Stimulated activated CD4-positive, alpha-beta T cell treated with anti-CD3 and anti-CD28 coated beads, Interleukin-4, amount 100 ng/mL, for 24 hours (primary cell): ENCODE data around the gene KHDRBS1.
A peak's percentile ranks its signal among the peaks of the same experiment; 100 is the strongest.
"Not testable (repeated sequence)": the region's sequence is repeated elsewhere in the genome, so short reads cannot be mapped to it uniquely, and the experiment has no call there.

ENCODE experiments used
- DNase-seq: peaks from one replicate; pipeline ENCODE4 v3.0.0-alpha.2; 2020

KHDRBS1 gene

DNA sequence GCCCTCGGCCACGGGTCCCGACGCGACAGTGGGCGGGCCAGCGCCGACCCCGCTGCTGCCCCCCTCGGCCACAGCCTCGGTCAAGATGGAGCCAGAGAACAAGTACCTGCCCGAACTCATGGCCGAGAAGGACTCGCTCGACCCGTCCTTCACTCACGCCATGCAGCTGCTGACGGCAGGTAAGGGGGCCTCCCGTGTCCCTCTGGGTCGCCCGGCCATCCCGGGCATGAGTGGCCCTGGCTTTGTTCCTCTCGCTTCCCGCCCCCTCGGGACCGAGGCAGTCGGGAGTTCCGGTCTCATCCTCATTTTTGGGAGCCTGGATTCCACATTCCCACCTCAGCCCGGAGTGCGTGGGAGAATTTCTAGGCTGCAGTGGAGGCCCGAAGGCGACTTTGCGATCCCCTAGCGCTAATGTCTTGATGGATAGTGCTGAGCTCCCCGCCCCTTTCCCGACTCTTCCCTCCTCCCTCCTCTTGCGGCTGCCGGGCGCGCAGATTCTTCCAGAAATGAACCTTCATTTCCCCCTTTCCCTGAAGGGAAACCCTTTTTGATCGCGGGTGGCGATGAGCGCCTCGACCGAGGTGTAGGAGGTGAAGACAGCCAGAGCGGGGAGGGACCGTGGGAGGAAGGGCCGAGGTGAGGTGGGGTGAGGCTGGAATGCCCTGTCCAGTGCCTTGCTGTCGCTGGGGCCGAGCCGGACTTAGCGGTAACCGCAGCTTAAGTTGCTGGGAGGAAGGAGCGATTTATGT, 705 bp downstream of the KHDRBS1 start:
- DNase-seq: peak; percentile 41

- no peak for DNase-seq
Measured at GRCh38 chr1:32014948-32015273, 1.2 kb downstream of the KHDRBS1 start.

- DNase-seq: no peak
Measured at GRCh38 chr1:32020339-32020738, 6.7 kb downstream of the KHDRBS1 start.

- not testable (repeated sequence) for DNase-seq
Measured at GRCh38 chr1:32021574-32022018, 7.9 kb downstream of the KHDRBS1 start.

GRCh38 chr1:32023351-32023750, 9.7 kb downstream of the KHDRBS1 start:
- no peak for DNase-seq

GRCh38 chr1:32025515-32025914, 11.8 kb downstream of the KHDRBS1 start:
- DNase-seq: no peak

- DNase-seq: no peak
Measured at GRCh38 chr1:32028746-32029145, 15.1 kb downstream of the KHDRBS1 start.

DNA sequence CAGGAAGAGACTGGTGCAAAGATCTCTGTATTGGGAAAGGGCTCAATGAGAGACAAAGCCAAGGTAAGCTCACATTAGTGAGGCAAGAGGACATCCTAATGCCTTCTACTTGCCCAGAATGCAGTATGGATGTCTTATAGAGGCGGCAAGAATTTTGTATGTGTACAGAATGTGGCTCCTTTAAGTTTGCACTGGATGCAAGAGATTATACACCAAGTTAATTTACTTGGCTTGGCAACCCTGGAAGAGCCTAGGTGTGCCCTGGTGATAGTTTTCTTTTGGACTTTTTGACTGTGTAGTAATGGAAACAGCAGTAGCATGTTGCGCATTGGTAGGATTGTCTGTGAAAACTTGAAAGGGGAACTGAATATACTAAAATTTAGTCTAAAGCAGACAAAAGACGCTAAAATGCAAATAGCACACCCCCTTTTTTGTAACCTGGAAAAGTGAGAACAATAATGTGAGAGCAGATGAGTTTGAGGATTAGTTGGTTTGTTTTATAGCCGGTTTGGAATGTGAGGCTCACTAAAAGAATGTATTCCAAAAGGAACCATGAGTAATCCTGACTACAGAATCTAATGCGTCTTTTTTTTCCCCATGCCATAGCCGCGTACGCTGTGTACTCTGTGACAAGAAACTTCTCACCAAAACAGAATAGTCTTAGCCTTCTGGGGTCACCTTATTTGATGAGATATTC, 18.1 kb downstream of the KHDRBS1 start:
- DNase-seq: no peak

DNA sequence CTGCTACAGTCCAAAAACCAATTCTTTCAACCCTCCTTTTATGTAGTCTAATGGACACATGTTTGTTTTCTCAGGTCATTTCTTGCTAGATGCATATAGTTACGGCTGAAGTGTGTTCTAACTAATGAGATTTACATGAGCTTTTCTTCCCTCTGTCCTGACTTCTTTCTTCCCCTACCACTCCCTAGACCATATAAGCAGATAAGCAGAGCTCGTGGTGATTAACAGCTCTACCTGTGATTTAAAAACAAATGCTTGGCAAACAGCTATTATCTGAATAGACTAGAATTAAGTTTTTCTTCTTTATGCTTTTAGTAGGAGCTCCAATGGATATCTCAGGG, 18.6 kb downstream of the KHDRBS1 start:
- DNase-seq: no peak

DNA sequence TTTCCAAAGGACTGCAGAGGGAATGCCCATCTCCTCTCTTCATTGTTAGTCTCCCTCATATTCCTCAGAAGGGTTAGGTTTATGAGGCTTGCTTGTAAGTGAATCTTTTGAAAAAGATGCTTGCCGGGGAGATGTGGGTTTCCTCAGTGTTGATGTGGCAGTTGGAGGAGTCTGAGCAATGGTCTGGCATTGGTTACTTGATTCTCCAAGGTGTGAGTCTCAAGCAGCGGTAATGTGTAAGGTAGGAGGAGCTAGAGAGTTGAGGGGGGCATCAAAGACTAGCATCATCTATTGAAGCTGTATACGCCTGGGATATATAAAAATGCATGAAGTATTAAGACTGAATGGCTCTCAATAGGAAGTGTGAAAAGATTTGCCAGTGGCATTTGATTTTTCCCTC, 21.5 kb downstream of the KHDRBS1 start:
- no peak for DNase-seq

DNA sequence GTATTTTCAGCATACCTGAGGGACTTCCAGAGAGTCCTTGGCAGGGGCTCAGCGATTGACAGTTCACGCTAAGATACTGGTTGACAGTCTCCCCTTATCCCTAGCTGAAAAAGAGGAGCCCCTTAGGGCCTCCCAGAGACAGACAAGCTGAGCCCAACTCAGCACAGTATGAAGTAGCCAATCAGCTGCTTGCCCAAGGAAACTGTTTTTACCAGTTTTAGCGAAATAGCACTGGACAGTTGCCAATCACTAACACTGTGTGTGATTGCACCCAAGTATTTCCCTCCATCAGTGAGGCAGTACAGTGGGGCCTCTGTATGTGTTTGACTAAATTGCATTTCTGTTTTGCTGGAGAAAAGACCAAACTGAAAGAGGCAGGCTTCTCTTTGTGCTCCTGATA, 27.0 kb downstream of the KHDRBS1 start:
- DNase-seq: no peak

GRCh38 chr1:32042330-32042729, 28.7 kb downstream of the KHDRBS1 start:
- DNase-seq: no peak

DNA sequence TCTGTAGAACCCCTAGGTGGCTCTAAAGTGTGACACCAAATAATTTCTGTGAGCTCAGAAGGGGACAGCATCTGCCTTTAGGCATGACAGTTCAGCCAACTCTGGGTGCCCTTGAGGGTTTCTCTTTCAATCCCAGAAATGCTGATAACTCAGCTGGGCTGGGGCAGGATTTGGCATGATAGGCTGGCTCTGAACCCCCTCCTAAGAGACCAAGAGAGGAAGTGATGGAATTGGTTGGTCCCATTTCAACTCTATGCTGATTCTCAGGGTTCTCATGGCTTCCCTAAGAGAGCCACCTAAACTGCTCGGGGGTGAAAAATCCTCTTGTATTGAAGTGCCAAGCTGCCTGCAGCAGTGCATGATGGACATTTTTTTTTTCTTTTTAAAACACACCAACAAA, 30.6 kb downstream of the KHDRBS1 start:
- DNase-seq: no peak

DNA sequence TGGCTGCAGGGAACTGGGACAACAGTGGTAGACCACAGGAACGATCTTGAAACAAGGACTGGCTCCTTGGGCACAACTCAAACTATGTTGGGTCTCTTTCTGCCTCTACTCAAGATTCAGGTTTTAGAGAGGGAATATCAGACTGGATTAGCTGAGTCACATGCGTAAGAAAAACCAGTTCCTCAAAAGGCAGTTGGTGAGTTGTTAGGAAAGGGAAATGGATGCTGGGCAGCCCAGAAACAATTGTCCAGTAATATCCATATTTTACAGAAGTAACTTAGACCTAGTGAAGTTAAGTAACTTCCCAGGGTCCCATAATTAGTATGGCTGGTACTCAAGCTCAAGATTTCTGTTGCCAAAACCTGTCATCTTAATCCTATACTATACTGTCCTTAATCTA, 32.1 kb downstream of the KHDRBS1 start:
- DNase-seq: no peak

- DNase-seq: no peak
Measured at GRCh38 chr1:32047701-32048100, 34.0 kb downstream of the KHDRBS1 start.

- no peak for DNase-seq
Measured at GRCh38 chr1:32048440-32048839, 34.8 kb downstream of the KHDRBS1 start.

- DNase-seq: no peak
Measured at GRCh38 chr1:32051706-32052105, 38.0 kb downstream of the KHDRBS1 start.

GRCh38 chr1:32052887-32053286, 39.2 kb downstream of the KHDRBS1 start:
- no peak for DNase-seq

DNA sequence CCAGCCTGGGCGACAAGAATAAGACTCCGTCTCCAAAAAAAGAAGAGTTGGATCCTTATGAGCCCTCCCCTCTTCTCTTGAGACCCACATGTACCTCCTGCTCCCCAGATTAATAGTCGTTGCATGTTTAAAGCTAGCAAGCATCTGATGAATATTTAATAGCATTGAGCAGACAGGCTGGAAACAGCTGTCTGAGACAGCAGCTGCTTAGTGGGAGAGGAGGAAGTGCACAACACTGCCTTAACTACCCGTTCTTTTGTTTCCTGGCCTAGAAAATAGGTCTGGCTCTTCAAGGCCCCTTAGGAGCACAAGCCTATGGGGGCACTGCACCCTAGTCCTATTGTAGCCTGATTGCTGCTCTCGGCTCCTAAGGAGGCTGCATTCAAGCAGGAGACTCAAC, 41.7 kb downstream of the KHDRBS1 start:
- no peak for DNase-seq

GRCh38 chr1:32056598-32056997, 42.9 kb downstream of the KHDRBS1 start:
- DNase-seq: no peak

GRCh38 chr1:32060914-32061313, 47.2 kb downstream of the KHDRBS1 start:
- DNase-seq: no peak

GRCh38 chr1:32062867-32063230, 49.2 kb downstream of the KHDRBS1 start:
- no peak for DNase-seq

DNA sequence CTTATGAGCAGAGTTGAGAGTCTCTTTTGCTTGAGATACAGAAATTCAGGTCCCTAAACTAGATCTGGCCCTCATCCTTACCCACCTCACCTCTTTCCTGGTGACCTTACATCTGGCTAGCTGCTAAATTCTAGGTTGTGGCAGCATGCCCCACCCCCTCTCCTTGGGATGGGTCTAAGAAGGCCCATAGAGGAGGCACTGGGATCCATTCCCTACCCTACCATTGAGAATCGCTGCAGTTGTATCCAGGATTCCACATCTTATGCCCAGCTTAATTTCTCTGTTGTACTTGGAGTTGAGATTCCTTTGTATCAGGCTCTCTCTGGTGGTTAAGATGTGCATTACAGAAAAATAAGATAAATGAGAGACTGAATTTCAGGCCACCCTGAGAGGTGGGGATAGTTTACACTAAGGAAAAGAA, 49.6 kb downstream of the KHDRBS1 start:
- no peak for DNase-seq

DNA sequence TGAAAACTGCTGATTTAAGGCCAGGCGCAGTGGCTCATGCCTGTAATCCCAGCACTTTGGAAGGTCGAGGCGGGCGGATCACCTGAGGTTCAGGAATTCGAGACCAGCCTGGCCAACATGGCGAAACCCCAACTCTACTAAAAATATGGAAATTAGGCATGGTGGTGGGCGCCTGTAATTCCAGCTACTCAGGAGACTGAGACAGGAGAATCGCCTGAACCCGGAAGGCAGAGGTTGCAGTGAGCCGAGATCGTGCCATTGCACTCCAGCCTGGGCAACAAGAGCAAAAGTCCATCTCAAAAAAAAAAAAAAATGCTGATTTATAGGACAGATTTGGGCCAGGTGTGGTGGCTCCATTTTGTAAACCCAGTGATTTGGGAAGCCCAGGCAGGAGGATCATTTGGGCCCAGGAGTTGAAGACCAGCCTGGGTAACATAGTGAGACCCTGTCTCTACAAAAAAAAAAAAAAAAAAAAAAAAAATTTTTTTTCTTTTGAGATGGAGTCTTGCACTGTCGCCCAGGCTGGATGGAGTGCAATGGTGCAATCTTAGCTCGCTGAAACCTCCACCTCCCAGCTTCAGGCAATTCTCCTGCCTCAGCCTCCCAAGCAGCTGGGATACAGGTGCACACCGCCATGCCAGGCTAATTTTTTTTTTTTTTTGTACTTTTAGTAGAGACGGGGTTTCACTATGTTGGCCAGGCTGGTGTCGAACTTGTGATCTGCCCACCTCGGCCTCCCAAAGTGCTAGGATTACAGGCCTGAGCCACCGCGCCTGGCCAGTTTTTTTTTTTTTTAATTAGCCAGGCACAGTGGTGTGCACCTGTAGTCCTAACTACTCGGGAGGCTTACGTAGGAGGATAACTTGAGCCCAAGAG, 52.2 kb downstream of the KHDRBS1 start:
- DNase-seq: not testable (repeated sequence)
